SU-DHL-6 (cell line): ENCODE results near the gene STARD3.

Source experiments
- H2AFZ ChIP-seq: fragments of 200-600 bp; sonication (generic); 2 replicates; pipeline ENCODE4 v1.6.1; 2014; ENCODE audit warnings: low read depth, mild to moderate bottlenecking, moderate library complexity, mixed read lengths, antibody characterized with exemption, low read length; ENCODE audit not compliant: severe bottlenecking
- H3F3A ChIP-seq: fragments of 200-600 bp; shearing (Covaris generic); 2 replicates; pipeline ENCODE4 v1.6.0; 2016; ENCODE audit warnings: antibody characterized with exemption, mild to moderate bottlenecking; ENCODE audit not compliant: insufficient read depth
- H3K27ac ChIP-seq: fragments of 200-600 bp; sonication (generic); 2 replicates; pipeline ENCODE4 v1.5.1; 2016; ENCODE audit warnings: low read depth, mild to moderate bottlenecking, low read length, moderate library complexity, mixed read lengths
- H3K27me3 ChIP-seq: fragments of 200-600 bp; sonication (generic), shearing (Covaris generic); 2 replicates; pipeline ENCODE4 v1.6.0; 2014; ENCODE audit warnings: mild to moderate bottlenecking, low read length
- H3K36me3 ChIP-seq: fragments of 200-600 bp; sonication (generic); 2 replicates; pipeline ENCODE4 v1.6.1; 2014; ENCODE audit warnings: mild to moderate bottlenecking, low read length, mixed read lengths
- H3K4me2 ChIP-seq: fragments of 300-600, 200-600 bp; shearing (Covaris generic), sonication (generic); 2 replicates; pipeline ENCODE4 v1.6.0; 2014; ENCODE audit warnings: low read length, low read depth, mild to moderate bottlenecking; ENCODE audit not compliant: poor library complexity, severe bottlenecking
- H3K4me3 ChIP-seq: fragments of 200-600 bp; sonication (generic); 2 replicates; pipeline ENCODE4 v1.5.1; 2014; ENCODE audit warnings: antibody characterized with exemption, low read length, mild to moderate bottlenecking, mixed read lengths; ENCODE audit not compliant: insufficient read depth, poor library complexity, severe bottlenecking
- H3K79me2 ChIP-seq: fragments of 200-600 bp; sonication (generic); 2 replicates; pipeline ENCODE4 v1.6.1; 2014; ENCODE audit warnings: mild to moderate bottlenecking, low read length, moderate library complexity; ENCODE audit not compliant: insufficient read depth
- H3K9ac ChIP-seq: fragments of 200-600 bp; sonication (generic); 2 replicates; pipeline ENCODE4 v1.7.0; 2014; ENCODE audit warnings: mild to moderate bottlenecking, low read length
- H3K9me2 ChIP-seq: fragments of 200-600 bp; sonication (generic); replicated peaks from 2 replicates; pipeline ENCODE4 v1.6.1; 2014; ENCODE audit warnings: low read length; ENCODE audit not compliant: insufficient read depth
- H3K9me3 ChIP-seq: fragments of 200-600 bp; sonication (generic); 2 replicates; pipeline ENCODE4 v1.6.1; 2014; ENCODE audit warnings: low read length, mixed read lengths; ENCODE audit not compliant: insufficient read depth
- H4K20me1 ChIP-seq: fragments of 200-600 bp; sonication (generic); 2 replicates; pipeline ENCODE4 v1.6.1; 2014; ENCODE audit warnings: low read depth, mild to moderate bottlenecking, antibody characterized with exemption, low read length, moderate library complexity, mixed read lengths
- EZH2phosphoT487 ChIP-seq: fragments of 200-600 bp; sonication (generic), shearing (Covaris generic); conservative IDR thresholded peaks from 2 replicates; pipeline ENCODE4 v1.6.1; 2018; ENCODE audit warnings: mild to moderate bottlenecking, antibody characterized with exemption, low read length, moderate library complexity, mixed read lengths
- TF ChIP-seq, protein P1 (sequence below): fragments of 200-600 bp; sonication (generic); IDR thresholded peaks from one replicate; pipeline ENCODE4 v1.5.1; 2017; ENCODE audit warnings: antibody characterized with exemption, mild to moderate bottlenecking, low read length, moderate library complexity; ENCODE audit not compliant: insufficient read depth, poor library complexity, severe bottlenecking

STARD3 gene

DNA sequence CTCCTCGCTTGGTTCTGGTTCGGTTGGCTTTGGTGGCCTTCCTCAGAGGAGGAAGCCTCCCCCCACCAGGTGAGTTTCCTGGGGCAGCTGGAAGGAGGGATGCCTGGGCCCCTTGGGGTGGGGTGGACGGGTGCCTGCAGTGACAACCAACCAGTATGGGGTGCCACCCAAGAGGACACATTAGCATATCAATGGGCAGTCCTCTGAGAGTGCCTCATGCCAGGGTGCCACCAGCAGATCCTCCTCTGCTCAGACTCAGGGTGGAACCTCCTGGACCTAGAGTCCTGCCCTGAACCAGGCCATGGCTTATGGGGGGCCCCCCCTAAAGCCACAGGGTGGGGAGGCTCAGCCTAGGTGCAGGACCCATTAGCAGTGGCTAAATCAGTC is 7.5 kb upstream of the STARD3 start:
- H3K27ac ChIP-seq, result no peak overlapping the region
- no peak overlapping the region for H2AFZ ChIP-seq
- no peaks in the 10 kb centered on the region for H3K9me3 ChIP-seq
- H3K36me3 ChIP-seq, result no peaks in the 10 kb centered on the region
- H3K9me2 ChIP-seq, result no peaks in the 10 kb centered on the region
- no peaks in the 10 kb centered on the region for H4K20me1 ChIP-seq
- H3K4me2 ChIP-seq, result no peak overlapping the region
- H3F3A ChIP-seq, result no peaks in the 10 kb centered on the region
- H3K27me3 ChIP-seq, result no peaks in the 10 kb centered on the region
- no peak overlapping the region for H3K4me3 ChIP-seq
- no peaks in the 10 kb centered on the region for H3K79me2 ChIP-seq
- H3K9ac ChIP-seq, result no peak overlapping the region
- no peak for TF ChIP-seq EZH2phosphoT487

DNA sequence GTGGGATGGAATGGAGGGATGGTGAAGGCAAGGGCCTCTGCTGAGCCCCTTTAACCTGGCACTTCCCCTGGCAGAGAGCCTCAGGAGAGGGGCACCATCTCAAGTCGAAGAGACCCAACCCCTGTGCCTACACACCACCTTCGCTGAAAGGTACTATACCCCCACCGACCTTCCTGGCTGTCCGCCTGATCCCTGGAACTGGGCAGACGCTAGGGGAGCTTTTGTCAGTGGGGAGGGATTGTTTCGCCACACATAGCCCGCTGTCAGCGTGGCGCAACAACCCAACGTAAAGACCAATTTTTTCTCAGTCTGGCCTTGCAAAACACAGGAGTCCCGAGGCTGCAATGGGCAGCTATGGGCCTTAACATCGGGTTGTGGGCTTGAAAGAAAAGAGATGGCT is 7.0 kb upstream of the STARD3 start:
- H3K4me2 ChIP-seq, result no peak overlapping the region
- no peaks in the 10 kb centered on the region for H3K9me3 ChIP-seq
- H3K27ac ChIP-seq, result no peak overlapping the region
- no peaks in the 10 kb centered on the region for H3K36me3 ChIP-seq
- H3K9ac ChIP-seq, result no peak overlapping the region
- no peak overlapping the region for H3K4me3 ChIP-seq
- no peaks in the 10 kb centered on the region for H3K9me2 ChIP-seq
- no peaks in the 10 kb centered on the region for H4K20me1 ChIP-seq
- H3K79me2 ChIP-seq, result no peaks in the 10 kb centered on the region
- H3K27me3 ChIP-seq, result no peaks in the 10 kb centered on the region
- H3F3A ChIP-seq, result no peaks in the 10 kb centered on the region
- no peak overlapping the region for H2AFZ ChIP-seq
- TF ChIP-seq, protein P1, sequence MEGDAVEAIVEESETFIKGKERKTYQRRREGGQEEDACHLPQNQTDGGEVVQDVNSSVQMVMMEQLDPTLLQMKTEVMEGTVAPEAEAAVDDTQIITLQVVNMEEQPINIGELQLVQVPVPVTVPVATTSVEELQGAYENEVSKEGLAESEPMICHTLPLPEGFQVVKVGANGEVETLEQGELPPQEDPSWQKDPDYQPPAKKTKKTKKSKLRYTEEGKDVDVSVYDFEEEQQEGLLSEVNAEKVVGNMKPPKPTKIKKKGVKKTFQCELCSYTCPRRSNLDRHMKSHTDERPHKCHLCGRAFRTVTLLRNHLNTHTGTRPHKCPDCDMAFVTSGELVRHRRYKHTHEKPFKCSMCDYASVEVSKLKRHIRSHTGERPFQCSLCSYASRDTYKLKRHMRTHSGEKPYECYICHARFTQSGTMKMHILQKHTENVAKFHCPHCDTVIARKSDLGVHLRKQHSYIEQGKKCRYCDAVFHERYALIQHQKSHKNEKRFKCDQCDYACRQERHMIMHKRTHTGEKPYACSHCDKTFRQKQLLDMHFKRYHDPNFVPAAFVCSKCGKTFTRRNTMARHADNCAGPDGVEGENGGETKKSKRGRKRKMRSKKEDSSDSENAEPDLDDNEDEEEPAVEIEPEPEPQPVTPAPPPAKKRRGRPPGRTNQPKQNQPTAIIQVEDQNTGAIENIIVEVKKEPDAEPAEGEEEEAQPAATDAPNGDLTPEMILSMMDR, result no peak
- no peak for TF ChIP-seq EZH2phosphoT487

DNA sequence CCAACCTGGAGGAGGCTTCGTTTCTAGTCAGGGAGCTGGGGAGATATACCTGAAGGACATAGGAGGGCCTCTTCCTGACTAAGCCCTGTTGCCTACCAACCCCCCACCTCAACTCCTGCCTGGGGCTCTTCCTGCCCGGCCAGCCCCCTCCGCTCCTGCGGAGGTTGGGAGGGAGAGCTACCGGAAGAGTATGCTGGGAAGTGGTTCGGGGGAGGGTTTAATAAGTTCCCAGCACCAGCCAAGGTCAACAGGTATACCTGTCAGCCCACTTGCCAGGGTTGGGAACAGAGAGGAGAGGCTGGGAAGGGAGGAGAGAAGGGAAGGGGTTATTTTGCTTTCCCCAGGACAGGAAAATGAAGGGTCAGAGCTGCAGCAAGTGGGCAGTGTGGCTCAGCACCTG is 5.5 kb upstream of the STARD3 start:
- no peaks in the 10 kb centered on the region for H3K27me3 ChIP-seq
- no peak overlapping the region for H3K27ac ChIP-seq
- no peak overlapping the region for H3K4me2 ChIP-seq
- no peak for TF ChIP-seq EZH2phosphoT487
- TF ChIP-seq, protein P1, result no peak
- no peak overlapping the region for H2AFZ ChIP-seq
- H3K9me3 ChIP-seq, result no peaks in the 10 kb centered on the region
- no peak overlapping the region for H3K4me3 ChIP-seq
- no peaks in the 10 kb centered on the region for H4K20me1 ChIP-seq
- no peaks in the 10 kb centered on the region for H3K79me2 ChIP-seq
- H3F3A ChIP-seq, result no peaks in the 10 kb centered on the region
- no peaks in the 10 kb centered on the region for H3K36me3 ChIP-seq
- H3K9me2 ChIP-seq, result no peaks in the 10 kb centered on the region
- no peak overlapping the region for H3K9ac ChIP-seq

DNA sequence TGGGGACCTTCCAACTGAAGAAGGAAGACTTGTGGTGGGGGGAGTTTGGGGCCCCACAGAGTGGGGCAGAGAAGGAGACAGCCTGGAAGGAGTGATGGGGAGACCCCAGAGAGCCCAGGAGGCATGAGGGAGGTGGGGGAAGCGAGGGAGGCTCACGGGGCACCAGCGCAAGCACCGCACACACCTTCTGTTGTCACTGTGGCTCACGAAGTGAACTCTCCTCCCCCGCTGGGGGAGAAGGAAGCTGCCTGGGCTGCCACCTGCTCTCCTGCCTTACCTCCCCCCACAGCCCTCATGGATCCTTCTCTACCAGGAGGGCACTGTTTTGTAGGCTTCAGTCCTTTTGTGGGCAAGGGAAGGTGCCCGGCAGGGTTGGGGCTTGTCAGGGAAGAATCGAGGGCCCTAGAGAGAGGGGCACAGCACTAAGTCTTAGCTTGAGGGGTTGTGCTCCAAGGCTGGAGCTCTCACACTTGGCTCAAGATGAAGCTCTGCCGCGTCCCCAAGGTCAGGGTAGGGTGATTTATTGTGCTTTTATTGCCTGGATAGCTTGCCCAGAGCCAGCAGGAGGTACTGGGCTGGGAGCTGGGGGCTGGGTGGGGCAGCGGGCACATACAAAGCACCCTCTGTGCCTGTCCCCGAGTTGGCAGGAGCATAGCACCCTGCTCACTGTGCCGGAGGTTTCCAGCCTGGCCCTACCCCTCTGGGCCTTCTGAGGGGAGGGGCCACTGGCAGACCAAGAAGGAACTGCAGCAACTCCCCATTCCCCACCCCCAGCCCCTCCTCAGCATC is 4.6 kb upstream of the STARD3 start:
- Histone ChIP-seq H3K4me2 (no peak overlapping the region), H3K27ac (no peak overlapping the region), H3F3A (no peaks in the 10 kb centered on the region), H3K27me3 (no peaks in the 10 kb centered on the region), H2AFZ (no peak overlapping the region), H3K9me3 (no peaks in the 10 kb centered on the region), H4K20me1 (no peaks in the 10 kb centered on the region), H3K36me3 (no peaks in the 10 kb centered on the region), H3K9me2 (no peaks in the 10 kb centered on the region), H3K9ac (no peak overlapping the region), H3K4me3 (no peak overlapping the region), H3K79me2 (peaks cover 2% of the 10 kb centered on the region; the same call in 1 of the 2 replicates)
- TF ChIP-seq, protein P1, result no peak
- TF ChIP-seq EZH2phosphoT487, result no peak
